ENCODE data around the gene EPB41L2. TPM values are rescaled to one million over a fixed set of nuclear protein-coding genes. Genes with fewer than 3 reads are reported as not detected.

EPB41L2 gene
- total and polyA plus RNA-seq, 7 donors = 41.2 to 147 (median 65.7) TPM

DNA sequence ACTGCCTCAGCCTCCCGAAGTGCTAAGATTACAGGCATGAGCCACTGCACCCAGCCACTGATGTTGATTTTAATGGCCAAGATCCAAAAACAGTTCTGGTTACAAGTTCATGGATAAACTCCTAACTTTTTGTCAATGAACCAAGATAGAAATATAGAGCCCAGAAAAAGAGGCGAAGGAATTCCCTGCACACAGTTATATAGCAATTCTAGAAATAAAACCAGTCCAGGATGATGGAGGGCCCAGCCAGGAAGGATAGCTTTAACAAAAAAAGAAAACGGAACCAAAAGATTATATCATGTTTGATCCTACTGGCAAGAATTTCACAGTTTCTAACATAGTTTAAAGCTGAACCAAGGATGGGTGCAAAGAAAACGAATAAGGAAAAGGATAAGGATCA is 10.9 kb downstream of the EPB41L2 start:
- Histone ChIP-seq H3K27me3 (no peaks in the 10 kb centered on the region), H3K4me1 (peaks cover 0 to 17% (median 6%) of the 10 kb centered on the region in 4 donors), H3K27ac (no peak overlapping the region), H3K36me3 (no peaks in the 10 kb centered on the region), H3K9me3 (peaks cover 0 to 17% (median 17%) of the 10 kb centered on the region in 4 donors), H3K4me3 (no peak overlapping the region)
- WGBS, 2 donors = 85 to 92% methylated on average over 4 of the region's 4 CpGs
- TF ChIP-seq EP300 (IDR thresholded peaks at IDR 0.05) = no peak
- TF ChIP-seq POLR2AphosphoS5 (IDR thresholded peaks at IDR 0.05) = no peak
- TF ChIP-seq, protein P1, sequence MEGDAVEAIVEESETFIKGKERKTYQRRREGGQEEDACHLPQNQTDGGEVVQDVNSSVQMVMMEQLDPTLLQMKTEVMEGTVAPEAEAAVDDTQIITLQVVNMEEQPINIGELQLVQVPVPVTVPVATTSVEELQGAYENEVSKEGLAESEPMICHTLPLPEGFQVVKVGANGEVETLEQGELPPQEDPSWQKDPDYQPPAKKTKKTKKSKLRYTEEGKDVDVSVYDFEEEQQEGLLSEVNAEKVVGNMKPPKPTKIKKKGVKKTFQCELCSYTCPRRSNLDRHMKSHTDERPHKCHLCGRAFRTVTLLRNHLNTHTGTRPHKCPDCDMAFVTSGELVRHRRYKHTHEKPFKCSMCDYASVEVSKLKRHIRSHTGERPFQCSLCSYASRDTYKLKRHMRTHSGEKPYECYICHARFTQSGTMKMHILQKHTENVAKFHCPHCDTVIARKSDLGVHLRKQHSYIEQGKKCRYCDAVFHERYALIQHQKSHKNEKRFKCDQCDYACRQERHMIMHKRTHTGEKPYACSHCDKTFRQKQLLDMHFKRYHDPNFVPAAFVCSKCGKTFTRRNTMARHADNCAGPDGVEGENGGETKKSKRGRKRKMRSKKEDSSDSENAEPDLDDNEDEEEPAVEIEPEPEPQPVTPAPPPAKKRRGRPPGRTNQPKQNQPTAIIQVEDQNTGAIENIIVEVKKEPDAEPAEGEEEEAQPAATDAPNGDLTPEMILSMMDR (IDR thresholded peaks at IDR 0.05) = no peak
- TF ChIP-seq POLR2A (IDR thresholded peaks at IDR 0.05) = no peak
- DNase-seq = no peak
- intact Hi-C loops (cut with DNase I) = no loop called here

DNA sequence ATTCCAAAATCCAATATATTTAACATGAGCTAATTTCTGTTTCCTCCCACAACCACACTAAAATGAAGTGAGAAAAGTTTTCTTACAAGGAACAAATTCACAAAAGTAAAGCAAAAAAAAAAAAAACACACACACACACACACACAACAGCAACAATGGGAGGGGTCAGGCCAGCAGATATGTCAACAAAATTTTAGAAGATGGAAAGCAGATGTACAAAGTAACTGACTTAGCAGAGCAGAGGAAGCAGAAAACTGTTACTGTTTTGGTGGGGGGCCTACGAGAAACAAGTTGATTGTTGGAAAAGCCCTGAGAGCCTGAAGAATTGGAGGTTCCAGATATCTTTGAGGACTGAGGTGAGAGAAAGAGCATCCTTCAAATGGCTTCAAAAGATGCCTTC is 11.7 kb downstream of the EPB41L2 start:
- H3K9me3 ChIP-seq = peaks cover 0 to 17% (median 16%) of the 10 kb centered on the region in 4 donors
- TF ChIP-seq, protein P1 (IDR thresholded peaks at IDR 0.05) = no peak
- TF ChIP-seq EP300 (IDR thresholded peaks at IDR 0.05) = no peak
- TF ChIP-seq POLR2AphosphoS5 (IDR thresholded peaks at IDR 0.05) = no peak
- no peak for TF ChIP-seq POLR2A (IDR thresholded peaks at IDR 0.05)
- no peak overlapping the region for H3K4me3 ChIP-seq
- H3K27ac ChIP-seq = no peak overlapping the region
- DNase-seq = no peak
- WGBS, 2 donors = 91 to 97% methylated on average over 1 of the region's 1 CpG
- H3K27me3 ChIP-seq = no peaks in the 10 kb centered on the region
- intact Hi-C loops (cut with DNase I) = no loop called here
- no peaks in the 10 kb centered on the region for H3K36me3 ChIP-seq
- peaks cover 0 to 17% (median 6%) of the 10 kb centered on the region in 4 donors for H3K4me1 ChIP-seq

DNA sequence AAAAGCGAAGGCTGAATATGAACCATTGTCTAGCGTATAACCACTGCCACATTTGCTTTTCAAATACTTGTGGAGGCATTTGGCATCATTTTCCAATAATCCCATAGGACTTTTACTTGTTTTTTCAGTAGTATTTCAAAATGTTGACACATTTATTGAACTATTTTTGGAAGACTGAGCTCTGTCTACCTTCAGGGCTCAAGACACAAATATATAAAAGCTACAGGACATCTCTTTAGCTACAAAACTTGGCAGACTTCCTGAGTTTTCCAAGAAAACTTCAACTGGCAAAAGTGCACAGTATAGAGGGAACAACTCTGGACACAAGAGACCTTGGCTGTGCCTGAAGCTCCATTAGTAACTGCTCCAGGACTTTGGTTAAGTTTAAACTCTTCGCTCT is 13.4 kb downstream of the EPB41L2 start:
- DNase-seq = no peak
- Histone ChIP-seq H3K36me3 (no peaks in the 10 kb centered on the region), H3K4me1 (peaks cover 0 to 17% (median 6%) of the 10 kb centered on the region in 4 donors), H3K9me3 (peaks cover 0 to 10% (median 8%) of the 10 kb centered on the region in 4 donors), H3K4me3 (no peak overlapping the region), H3K27me3 (no peaks in the 10 kb centered on the region), H3K27ac (peak overlapping the region in 1 of 4 donors; percentile 39)
- 90 to 96% methylated on average over 3 of the region's 3 CpGs for WGBS, 2 donors
- TF ChIP-seq POLR2AphosphoS5 (IDR thresholded peaks at IDR 0.05) (no peak), POLR2A (IDR thresholded peaks at IDR 0.05) (no peak), EP300 (IDR thresholded peaks at IDR 0.05) (no peak)
- TF ChIP-seq, protein P1 (IDR thresholded peaks at IDR 0.05) = no peak
- intact Hi-C loops (cut with DNase I) = no loop called here

DNA sequence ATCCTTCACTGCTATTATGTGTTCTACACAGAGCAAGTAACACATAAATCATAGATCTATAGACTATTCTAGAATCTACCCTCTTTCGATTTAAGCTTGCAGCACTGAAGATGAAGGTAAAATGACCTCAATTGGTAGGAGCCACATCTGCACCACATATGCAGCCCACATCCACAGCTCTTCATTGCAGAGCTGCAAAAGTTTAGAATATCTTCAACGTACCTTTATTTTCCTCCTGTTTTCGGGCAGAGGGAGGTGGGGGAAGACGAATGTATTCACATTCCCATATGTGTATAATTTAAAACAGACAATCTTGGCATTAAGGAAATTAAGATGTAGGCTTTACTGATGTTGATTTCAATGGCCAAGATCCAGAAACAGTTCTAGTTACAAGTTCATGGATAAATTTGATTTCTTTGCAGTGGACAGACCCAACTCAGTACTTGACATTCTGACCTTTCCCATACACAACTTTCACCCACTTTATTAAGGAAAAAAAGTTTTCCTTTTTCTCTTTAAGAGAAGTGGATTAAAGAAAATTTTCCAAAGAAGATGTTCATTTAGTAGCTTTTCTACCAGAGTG is 14.0 kb downstream of the EPB41L2 start:
- peak overlapping the region in 1 of 4 donors; percentile 39 for H3K27ac ChIP-seq
- intact Hi-C loops (cut with DNase I) = no loop called here

More for the DNA sequence above, 14.0 kb downstream of the EPB41L2 start:
- Histone ChIP-seq H3K27me3 (no peaks in the 10 kb centered on the region), H3K36me3 (no peaks in the 10 kb centered on the region), H3K4me1 (peaks cover 0 to 17% (median 6%) of the 10 kb centered on the region in 4 donors), H3K9me3 (peaks cover 0 to 4% (median 2%) of the 10 kb centered on the region in 4 donors), H3K4me3 (no peak overlapping the region)
- no peak for DNase-seq
- WGBS, 2 donors = 86 to 93% methylated on average over 4 of the region's 4 CpGs
- TF ChIP-seq, protein P1 (IDR thresholded peaks at IDR 0.05) = no peak
- no peak for TF ChIP-seq POLR2A (IDR thresholded peaks at IDR 0.05)
- TF ChIP-seq POLR2AphosphoS5 (IDR thresholded peaks at IDR 0.05) = no peak
- no peak for TF ChIP-seq EP300 (IDR thresholded peaks at IDR 0.05)
